ENCODE measurements around the gene DUSP28.

DNA sequence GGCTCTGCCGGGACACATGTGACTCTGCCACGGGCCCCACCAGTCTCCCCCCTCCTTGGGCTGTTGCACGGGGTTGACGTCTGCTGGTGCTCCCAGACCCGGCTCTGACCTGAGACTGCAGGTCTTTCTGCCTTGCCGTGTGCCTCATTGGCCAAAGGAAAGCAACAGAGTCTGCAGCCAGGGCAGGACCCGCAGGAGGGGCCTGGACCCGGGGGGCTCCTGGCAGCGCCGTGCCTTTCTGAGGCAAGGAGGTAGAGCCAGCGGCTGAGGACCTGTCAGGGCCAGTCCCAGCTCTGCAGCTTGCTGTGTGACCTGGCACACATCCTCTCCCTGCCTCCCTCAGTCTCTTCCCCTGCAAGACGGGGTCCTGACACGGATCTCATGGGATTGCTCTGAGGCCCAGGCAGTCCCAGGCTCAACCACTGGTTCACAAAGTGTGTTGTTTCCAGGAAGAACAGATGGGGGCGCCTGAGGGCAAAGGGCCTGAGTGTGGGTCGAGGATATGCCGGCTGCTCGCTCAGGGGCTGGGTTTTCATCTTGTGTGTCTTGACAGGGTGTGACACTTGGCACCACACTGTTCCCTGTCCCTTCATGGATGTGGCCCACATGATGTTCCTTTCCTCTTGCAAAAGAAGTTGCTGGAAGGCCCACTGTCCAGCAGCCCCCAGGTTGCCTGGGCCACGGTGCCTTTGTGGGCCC is 35.4 kb downstream of the DUSP28 start:
- TF ChIP-seq, protein P1, sequence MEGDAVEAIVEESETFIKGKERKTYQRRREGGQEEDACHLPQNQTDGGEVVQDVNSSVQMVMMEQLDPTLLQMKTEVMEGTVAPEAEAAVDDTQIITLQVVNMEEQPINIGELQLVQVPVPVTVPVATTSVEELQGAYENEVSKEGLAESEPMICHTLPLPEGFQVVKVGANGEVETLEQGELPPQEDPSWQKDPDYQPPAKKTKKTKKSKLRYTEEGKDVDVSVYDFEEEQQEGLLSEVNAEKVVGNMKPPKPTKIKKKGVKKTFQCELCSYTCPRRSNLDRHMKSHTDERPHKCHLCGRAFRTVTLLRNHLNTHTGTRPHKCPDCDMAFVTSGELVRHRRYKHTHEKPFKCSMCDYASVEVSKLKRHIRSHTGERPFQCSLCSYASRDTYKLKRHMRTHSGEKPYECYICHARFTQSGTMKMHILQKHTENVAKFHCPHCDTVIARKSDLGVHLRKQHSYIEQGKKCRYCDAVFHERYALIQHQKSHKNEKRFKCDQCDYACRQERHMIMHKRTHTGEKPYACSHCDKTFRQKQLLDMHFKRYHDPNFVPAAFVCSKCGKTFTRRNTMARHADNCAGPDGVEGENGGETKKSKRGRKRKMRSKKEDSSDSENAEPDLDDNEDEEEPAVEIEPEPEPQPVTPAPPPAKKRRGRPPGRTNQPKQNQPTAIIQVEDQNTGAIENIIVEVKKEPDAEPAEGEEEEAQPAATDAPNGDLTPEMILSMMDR (IDR thresholded peaks at IDR 0.05): peak in 2 of 5 experiments; percentile 8 to 38
- TF ChIP-seq POLR2A (IDR thresholded peaks at IDR 0.05) (no peak), POLR2AphosphoS5 (IDR thresholded peaks at IDR 0.05) (no peak)

Data from transverse colon (tissue), 4 donors.